Medulla oblongata (tissue), 1 donor: ENCODE measurements around the gene RSF1.

Experiments
- DNase-seq: peaks from one replicate; pipeline ENCODE4 v3.0.0-alpha.2; 2015; ENCODE audit errors: extremely low spot score

The RSF1 gene

DNA sequence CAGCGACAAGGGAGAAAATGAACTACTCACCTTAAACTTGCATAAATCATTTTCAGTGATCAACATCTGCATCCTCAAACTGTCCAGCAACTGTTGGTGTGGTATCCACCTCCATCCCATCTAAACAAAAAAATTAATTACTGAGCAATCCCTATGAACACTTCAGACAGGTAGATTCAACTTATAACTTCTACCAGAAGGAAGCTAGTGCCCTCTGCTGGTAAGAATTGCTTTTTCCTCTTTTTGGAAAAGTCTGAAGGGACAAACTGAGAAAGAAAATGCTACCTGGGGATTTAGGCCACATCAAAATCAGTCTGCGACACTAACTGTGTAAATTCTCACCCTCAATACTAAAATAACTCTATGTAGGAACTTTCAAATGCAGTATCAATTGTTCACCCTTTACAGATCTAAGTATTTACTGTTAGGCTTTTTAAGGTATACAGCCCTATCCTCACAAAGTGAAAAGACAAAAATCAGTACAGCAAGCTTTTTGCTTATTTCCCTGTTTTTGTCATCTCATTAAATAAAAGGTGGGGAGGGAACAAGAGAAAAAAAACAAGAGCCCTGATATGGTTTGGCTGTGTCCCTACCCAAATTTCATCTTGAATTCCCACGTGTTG, 200.8 kb downstream of the RSF1 start:
- peak; percentile 72 for DNase-seq

DNA sequence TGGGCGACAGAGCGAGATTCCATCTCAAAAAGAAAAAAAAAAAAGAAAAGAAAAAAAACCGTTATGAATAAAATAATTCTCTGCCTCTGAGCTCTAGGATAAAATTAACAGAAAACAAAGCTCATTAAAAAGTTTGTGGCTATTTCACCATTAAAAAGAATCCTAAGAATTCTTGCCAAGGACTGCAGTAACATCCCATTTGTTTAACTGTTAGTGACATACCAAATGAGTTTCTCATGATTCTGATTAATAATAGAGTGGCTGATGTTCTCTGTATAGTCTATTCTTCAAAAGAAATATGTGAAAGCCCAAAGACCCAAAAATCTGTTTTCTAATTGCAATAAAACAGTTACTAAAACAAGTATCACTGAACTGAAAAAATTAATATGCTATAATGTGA, 202.6 kb downstream of the RSF1 start:
- DNase-seq, result no peak

DNA sequence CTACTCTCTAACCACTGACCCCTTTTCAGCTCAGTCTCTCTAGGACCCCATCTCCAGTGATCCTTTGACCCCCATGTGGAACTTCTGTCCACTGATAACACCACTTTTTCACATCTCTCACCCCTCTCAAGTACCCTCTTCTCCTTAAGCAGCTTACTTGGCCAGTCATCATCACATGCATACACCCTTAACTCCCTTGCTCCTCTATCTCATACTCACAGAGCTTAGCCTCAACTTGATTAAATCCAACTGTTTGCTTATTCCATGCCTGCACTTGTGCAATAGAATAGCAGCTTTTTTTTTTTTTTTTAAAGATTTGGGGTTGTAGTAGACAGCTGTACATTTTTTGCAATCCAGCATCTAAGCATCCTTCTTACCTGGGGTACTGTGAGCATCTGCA, 208.6 kb downstream of the RSF1 start:
- DNase-seq, result no peak
